ENCODE results near the gene SLC25A36.

The SLC25A36 gene

DNA sequence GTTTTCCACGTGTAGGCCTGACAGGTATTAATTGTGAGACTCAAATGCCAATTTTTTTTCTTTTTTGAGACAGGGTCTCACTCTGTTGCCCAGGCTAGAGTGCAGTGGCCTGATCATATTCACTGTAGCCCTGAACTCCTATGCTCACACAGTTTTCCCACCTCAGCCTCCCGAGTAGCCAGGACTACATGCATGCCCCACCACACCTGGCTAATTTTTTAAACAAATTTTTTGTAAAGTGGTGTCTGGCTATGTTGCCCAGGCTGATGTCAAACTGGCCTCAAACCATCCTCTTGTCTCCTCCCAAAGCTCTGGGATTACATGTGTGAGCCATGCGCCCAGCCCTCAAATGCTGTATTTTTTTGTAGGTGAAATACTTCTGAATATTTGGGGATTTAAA, 14.0 kb downstream of the SLC25A36 start:
- Histone ChIP-seq H3K79me2 (ENCODE audit: low read length) (peaks cover 70% of the 10 kb centered on the region), H3K36me3 (replicated peaks; ENCODE audit: insufficient read depth, low read length) (no peaks in the 10 kb centered on the region), H3K4me3 (ENCODE audit: low read length) (no peak overlapping the region), H3K4me1 (ENCODE audit: low read length) (no peaks in the 10 kb centered on the region), H3F3A (ENCODE audit: insufficient read depth, low read length) (no peaks in the 10 kb centered on the region), H2AFZ (ENCODE audit: low read length) (no peak overlapping the region), H3K4me2 (ENCODE audit: low read depth, low read length) (no peak overlapping the region), H3K9ac (ENCODE audit: low read length) (no peak overlapping the region), H4K20me1 (ENCODE audit: insufficient read depth, low read length) (peaks cover 3% of the 10 kb centered on the region; the same call in 1 of the 2 replicates), H3K27me3 (replicated peaks; ENCODE audit: insufficient read depth, low read length) (no peaks in the 10 kb centered on the region), H3K9me2 (replicated peaks; ENCODE audit: insufficient read depth, low read length) (no peaks in the 10 kb centered on the region), H3K27ac (ENCODE audit: low read length) (no peak overlapping the region), H3K9me3 (replicated peaks; ENCODE audit: insufficient read depth, low read length) (no peaks in the 10 kb centered on the region)
- no peak for DNase-seq
- TF ChIP-seq, protein P1, sequence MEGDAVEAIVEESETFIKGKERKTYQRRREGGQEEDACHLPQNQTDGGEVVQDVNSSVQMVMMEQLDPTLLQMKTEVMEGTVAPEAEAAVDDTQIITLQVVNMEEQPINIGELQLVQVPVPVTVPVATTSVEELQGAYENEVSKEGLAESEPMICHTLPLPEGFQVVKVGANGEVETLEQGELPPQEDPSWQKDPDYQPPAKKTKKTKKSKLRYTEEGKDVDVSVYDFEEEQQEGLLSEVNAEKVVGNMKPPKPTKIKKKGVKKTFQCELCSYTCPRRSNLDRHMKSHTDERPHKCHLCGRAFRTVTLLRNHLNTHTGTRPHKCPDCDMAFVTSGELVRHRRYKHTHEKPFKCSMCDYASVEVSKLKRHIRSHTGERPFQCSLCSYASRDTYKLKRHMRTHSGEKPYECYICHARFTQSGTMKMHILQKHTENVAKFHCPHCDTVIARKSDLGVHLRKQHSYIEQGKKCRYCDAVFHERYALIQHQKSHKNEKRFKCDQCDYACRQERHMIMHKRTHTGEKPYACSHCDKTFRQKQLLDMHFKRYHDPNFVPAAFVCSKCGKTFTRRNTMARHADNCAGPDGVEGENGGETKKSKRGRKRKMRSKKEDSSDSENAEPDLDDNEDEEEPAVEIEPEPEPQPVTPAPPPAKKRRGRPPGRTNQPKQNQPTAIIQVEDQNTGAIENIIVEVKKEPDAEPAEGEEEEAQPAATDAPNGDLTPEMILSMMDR (IDR thresholded peaks at IDR 0.05; ENCODE audit: low read length), result no peak
- TF ChIP-seq EZH2 (optimal IDR thresholded peaks at IDR 0.05; ENCODE audit: low read depth, low read length), result no peak
- no peak for TF ChIP-seq EZH2phosphoT487 (IDR thresholded peaks at IDR 0.05; ENCODE audit: low read length)

DNA sequence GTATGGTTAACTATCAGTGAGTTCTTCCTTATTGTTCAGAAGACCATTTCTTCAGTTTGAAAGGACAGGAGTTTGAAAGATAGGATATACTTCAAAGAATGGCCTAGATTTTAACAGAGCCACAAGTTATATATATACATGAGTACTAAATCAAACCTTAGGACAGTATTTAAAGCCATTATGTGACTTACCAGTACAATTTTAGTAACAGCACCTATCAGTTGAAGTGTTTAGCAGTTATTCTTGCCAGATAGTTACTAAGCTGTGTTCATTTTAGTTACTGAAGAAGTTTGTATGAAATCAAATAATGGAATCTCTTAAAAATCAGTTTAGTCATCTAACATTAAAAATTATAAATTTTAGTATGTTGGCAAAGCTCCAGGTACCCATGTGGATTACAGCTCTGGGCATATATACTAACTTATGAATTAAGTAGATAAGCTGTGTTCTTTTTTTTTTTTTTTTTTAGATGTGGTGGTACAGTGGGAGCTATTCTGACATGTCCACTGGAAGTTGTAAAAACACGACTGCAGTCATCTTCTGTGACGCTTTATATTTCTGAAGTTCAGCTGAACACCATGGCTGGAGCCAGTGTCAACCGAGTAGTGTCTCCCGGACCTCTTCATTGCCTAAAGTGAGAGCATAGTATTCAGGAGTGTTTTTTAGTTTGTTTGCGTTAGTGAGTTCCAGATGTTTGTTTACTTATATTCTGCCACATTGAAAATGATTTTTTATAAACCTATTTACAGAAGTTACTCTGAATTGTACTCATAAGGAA, 14.6 kb downstream of the SLC25A36 start:
- Histone ChIP-seq H3K27ac (ENCODE audit: low read length) (no peak overlapping the region), H3K4me1 (ENCODE audit: low read length) (no peaks in the 10 kb centered on the region), H3K4me3 (ENCODE audit: low read length) (no peak overlapping the region), H3F3A (ENCODE audit: insufficient read depth, low read length) (no peaks in the 10 kb centered on the region), H3K27me3 (replicated peaks; ENCODE audit: insufficient read depth, low read length) (no peaks in the 10 kb centered on the region), H3K9me2 (replicated peaks; ENCODE audit: insufficient read depth, low read length) (no peaks in the 10 kb centered on the region), H4K20me1 (ENCODE audit: insufficient read depth, low read length) (peaks cover 3% of the 10 kb centered on the region; the same call in 1 of the 2 replicates), H3K4me2 (ENCODE audit: low read depth, low read length) (no peak overlapping the region), H3K9ac (ENCODE audit: low read length) (no peak overlapping the region), H3K79me2 (ENCODE audit: low read length) (peaks cover 64% of the 10 kb centered on the region), H3K36me3 (replicated peaks; ENCODE audit: insufficient read depth, low read length) (no peaks in the 10 kb centered on the region), H2AFZ (ENCODE audit: low read length) (no peak overlapping the region), H3K9me3 (replicated peaks; ENCODE audit: insufficient read depth, low read length) (no peaks in the 10 kb centered on the region)
- TF ChIP-seq, protein P1 (IDR thresholded peaks at IDR 0.05; ENCODE audit: low read length), result no peak
- TF ChIP-seq EZH2 (optimal IDR thresholded peaks at IDR 0.05; ENCODE audit: low read depth, low read length), result no peak
- TF ChIP-seq EZH2phosphoT487 (IDR thresholded peaks at IDR 0.05; ENCODE audit: low read length), result no peak
- no peak for DNase-seq

DNA sequence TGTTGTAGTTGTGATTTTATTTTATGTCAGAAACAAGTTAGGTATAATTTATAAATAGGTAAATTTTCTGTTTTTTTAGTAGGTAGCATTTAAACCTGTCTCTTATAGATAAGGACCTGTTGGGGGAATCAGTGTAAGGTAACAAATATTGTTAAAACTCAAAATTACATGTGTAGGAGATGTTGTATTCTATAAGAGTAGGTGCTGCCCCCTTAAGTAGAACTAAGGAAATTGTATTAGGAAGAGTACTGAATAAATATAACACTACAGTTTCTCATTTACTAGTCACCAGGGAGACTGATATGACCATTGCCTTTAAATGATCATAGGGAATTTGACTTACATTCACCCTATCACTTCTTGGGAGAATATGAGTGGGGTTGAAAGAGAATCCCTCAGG, 31.2 kb downstream of the SLC25A36 start:
- TF ChIP-seq, protein P1 (IDR thresholded peaks at IDR 0.05; ENCODE audit: low read length), result peak; percentile 36
- no peak for TF ChIP-seq EZH2 (optimal IDR thresholded peaks at IDR 0.05; ENCODE audit: low read depth, low read length)
- no peak for TF ChIP-seq EZH2phosphoT487 (IDR thresholded peaks at IDR 0.05; ENCODE audit: low read length)
- Histone ChIP-seq H3K36me3 (replicated peaks; ENCODE audit: insufficient read depth, low read length) (peaks cover 5% of the 10 kb centered on the region; the same call in 1 of the 2 replicates), H2AFZ (ENCODE audit: low read length) (no peak overlapping the region)

More for the DNA sequence above, 31.2 kb downstream of the SLC25A36 start:
- Histone ChIP-seq H3F3A (ENCODE audit: insufficient read depth, low read length) (no peaks in the 10 kb centered on the region), H3K4me3 (ENCODE audit: low read length) (no peak overlapping the region), H3K4me2 (ENCODE audit: low read depth, low read length) (no peak overlapping the region), H3K9me2 (replicated peaks; ENCODE audit: insufficient read depth, low read length) (no peaks in the 10 kb centered on the region), H3K9me3 (replicated peaks; ENCODE audit: insufficient read depth, low read length) (no peaks in the 10 kb centered on the region), H3K9ac (ENCODE audit: low read length) (no peak overlapping the region), H3K27ac (ENCODE audit: low read length) (no peak overlapping the region), H3K4me1 (ENCODE audit: low read length) (no peaks in the 10 kb centered on the region), H3K27me3 (replicated peaks; ENCODE audit: insufficient read depth, low read length) (no peaks in the 10 kb centered on the region), H3K79me2 (ENCODE audit: low read length) (no peaks in the 10 kb centered on the region), H4K20me1 (ENCODE audit: insufficient read depth, low read length) (no peaks in the 10 kb centered on the region)
- DNase-seq, result peak; percentile 25
